ENCODE data around the gene GTF3C4. TPM values are rescaled to one million over a fixed set of nuclear protein-coding genes. Genes with fewer than 3 reads are reported as not detected.

Gene GTF3C4
- total and polyA plus RNA-seq, 2 of the 13 experiments (the other 11 are each of a cell fraction or from before 2014, with no cell fraction given): 2.6 to 12.9 TPM

DNA sequence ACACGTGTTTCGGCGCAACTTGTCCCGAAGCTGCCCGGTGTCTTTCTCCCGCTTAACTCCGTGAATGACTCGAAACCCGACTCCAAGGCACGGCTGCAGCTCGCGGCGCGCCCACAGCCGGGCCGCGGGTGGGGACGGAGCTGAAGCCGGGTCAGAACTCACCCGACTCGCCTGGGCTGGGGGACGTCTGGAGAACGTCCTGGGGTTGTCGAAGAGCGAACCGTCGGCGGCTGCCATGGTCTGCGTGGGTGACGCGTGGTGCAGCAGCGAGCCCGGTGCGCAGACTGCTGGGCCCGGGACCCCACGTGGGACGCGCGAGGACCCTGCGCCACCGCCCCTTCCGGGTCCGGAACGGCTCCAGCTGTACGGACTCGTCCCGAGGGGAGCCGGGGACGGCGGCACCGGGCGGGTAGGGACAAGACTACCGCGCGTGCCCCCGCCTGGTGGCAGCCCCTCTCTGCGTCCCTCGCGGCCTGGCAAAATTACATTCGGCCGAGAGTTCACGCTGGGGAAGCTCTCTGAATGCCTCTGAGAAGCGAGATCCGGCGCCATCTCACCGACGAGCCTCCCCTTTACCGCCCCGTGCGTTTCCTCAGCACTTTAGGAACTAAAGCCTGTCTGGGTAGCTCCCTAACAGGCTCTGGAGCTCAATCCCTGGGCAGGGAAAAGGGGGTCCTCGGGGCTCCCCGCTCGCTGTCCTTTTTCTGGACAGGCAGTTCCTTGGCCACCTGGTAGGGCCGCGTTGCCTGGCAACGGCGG lies 387 bp upstream of the GTF3C4 start, which contains the start of gene DDX31 (continued):
- TF ChIP-seq, protein P1, sequence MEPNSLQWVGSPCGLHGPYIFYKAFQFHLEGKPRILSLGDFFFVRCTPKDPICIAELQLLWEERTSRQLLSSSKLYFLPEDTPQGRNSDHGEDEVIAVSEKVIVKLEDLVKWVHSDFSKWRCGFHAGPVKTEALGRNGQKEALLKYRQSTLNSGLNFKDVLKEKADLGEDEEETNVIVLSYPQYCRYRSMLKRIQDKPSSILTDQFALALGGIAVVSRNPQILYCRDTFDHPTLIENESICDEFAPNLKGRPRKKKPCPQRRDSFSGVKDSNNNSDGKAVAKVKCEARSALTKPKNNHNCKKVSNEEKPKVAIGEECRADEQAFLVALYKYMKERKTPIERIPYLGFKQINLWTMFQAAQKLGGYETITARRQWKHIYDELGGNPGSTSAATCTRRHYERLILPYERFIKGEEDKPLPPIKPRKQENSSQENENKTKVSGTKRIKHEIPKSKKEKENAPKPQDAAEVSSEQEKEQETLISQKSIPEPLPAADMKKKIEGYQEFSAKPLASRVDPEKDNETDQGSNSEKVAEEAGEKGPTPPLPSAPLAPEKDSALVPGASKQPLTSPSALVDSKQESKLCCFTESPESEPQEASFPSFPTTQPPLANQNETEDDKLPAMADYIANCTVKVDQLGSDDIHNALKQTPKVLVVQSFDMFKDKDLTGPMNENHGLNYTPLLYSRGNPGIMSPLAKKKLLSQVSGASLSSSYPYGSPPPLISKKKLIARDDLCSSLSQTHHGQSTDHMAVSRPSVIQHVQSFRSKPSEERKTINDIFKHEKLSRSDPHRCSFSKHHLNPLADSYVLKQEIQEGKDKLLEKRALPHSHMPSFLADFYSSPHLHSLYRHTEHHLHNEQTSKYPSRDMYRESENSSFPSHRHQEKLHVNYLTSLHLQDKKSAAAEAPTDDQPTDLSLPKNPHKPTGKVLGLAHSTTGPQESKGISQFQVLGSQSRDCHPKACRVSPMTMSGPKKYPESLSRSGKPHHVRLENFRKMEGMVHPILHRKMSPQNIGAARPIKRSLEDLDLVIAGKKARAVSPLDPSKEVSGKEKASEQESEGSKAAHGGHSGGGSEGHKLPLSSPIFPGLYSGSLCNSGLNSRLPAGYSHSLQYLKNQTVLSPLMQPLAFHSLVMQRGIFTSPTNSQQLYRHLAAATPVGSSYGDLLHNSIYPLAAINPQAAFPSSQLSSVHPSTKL (CRISPR knock-in tag; IDR thresholded peaks at IDR 0.05): no peak; the same call in 1 of the 2 replicates
- no peak for TF ChIP-seq ATAD3A (CRISPR knock-in tag; IDR thresholded peaks at IDR 0.05)
- TF ChIP-seq SNAI1 (CRISPR knock-in tag; IDR thresholded peaks at IDR 0.05; ENCODE audit: borderline replicate concordance): peak; percentile 95
- TF ChIP-seq, protein P2, sequence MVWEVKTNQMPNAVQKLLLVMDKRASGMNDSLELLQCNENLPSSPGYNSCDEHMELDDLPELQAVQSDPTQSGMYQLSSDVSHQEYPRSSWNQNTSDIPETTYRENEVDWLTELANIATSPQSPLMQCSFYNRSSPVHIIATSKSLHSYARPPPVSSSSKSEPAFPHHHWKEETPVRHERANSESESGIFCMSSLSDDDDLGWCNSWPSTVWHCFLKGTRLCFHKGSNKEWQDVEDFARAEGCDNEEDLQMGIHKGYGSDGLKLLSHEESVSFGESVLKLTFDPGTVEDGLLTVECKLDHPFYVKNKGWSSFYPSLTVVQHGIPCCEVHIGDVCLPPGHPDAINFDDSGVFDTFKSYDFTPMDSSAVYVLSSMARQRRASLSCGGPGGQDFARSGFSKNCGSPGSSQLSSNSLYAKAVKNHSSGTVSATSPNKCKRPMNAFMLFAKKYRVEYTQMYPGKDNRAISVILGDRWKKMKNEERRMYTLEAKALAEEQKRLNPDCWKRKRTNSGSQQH (CRISPR knock-in tag; IDR thresholded peaks at IDR 0.05; ENCODE audit: low read depth): no peak; the same call in 1 of the 2 replicates
- TF ChIP-seq, protein P3, sequence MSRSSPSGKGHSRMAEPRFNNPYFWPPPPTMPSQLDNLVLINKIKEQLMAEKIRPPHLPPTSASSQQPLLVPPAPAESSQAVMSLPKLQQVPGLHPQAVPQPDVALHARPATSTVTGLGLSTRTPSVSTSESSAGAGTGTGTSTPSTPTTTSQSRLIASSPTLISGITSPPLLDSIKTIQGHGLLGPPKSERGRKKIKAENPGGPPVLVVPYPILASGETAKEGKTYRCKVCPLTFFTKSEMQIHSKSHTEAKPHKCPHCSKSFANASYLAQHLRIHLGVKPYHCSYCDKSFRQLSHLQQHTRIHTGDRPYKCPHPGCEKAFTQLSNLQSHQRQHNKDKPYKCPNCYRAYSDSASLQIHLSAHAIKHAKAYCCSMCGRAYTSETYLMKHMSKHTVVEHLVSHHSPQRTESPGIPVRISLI (CRISPR knock-in tag; IDR thresholded peaks at IDR 0.05; ENCODE audit: borderline replicate concordance): no peak
- peak; percentile 53; the same call in 1 of the 2 replicates for TF ChIP-seq ZNF251 (CRISPR knock-in tag; IDR thresholded peaks at IDR 0.05)
- TF ChIP-seq, protein P4, sequence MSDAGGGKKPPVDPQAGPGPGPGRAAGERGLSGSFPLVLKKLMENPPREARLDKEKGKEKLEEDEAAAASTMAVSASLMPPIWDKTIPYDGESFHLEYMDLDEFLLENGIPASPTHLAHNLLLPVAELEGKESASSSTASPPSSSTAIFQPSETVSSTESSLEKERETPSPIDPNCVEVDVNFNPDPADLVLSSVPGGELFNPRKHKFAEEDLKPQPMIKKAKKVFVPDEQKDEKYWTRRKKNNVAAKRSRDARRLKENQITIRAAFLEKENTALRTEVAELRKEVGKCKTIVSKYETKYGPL (CRISPR knock-in tag; IDR thresholded peaks at IDR 0.05): 0 out of 2 replicates have a peak, but pooled peaks have one; percentile 27
- TF ChIP-seq, protein P5, sequence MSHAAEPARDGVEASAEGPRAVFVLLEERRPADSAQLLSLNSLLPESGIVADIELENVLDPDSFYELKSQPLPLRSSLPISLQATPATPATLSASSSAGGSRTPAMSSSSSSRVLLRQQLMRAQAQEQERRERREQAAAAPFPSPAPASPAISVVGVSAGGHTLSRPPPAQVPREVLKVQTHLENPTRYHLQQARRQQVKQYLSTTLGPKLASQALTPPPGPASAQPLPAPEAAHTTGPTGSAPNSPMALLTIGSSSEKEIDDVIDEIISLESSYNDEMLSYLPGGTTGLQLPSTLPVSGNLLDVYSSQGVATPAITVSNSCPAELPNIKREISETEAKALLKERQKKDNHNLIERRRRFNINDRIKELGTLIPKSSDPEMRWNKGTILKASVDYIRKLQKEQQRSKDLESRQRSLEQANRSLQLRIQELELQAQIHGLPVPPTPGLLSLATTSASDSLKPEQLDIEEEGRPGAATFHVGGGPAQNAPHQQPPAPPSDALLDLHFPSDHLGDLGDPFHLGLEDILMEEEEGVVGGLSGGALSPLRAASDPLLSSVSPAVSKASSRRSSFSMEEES (CRISPR knock-in tag; IDR thresholded peaks at IDR 0.05): peak; percentile 86
- no peak for TF ChIP-seq MED13 (CRISPR knock-in tag; IDR thresholded peaks at IDR 0.05)
- TF ChIP-seq, protein P6, sequence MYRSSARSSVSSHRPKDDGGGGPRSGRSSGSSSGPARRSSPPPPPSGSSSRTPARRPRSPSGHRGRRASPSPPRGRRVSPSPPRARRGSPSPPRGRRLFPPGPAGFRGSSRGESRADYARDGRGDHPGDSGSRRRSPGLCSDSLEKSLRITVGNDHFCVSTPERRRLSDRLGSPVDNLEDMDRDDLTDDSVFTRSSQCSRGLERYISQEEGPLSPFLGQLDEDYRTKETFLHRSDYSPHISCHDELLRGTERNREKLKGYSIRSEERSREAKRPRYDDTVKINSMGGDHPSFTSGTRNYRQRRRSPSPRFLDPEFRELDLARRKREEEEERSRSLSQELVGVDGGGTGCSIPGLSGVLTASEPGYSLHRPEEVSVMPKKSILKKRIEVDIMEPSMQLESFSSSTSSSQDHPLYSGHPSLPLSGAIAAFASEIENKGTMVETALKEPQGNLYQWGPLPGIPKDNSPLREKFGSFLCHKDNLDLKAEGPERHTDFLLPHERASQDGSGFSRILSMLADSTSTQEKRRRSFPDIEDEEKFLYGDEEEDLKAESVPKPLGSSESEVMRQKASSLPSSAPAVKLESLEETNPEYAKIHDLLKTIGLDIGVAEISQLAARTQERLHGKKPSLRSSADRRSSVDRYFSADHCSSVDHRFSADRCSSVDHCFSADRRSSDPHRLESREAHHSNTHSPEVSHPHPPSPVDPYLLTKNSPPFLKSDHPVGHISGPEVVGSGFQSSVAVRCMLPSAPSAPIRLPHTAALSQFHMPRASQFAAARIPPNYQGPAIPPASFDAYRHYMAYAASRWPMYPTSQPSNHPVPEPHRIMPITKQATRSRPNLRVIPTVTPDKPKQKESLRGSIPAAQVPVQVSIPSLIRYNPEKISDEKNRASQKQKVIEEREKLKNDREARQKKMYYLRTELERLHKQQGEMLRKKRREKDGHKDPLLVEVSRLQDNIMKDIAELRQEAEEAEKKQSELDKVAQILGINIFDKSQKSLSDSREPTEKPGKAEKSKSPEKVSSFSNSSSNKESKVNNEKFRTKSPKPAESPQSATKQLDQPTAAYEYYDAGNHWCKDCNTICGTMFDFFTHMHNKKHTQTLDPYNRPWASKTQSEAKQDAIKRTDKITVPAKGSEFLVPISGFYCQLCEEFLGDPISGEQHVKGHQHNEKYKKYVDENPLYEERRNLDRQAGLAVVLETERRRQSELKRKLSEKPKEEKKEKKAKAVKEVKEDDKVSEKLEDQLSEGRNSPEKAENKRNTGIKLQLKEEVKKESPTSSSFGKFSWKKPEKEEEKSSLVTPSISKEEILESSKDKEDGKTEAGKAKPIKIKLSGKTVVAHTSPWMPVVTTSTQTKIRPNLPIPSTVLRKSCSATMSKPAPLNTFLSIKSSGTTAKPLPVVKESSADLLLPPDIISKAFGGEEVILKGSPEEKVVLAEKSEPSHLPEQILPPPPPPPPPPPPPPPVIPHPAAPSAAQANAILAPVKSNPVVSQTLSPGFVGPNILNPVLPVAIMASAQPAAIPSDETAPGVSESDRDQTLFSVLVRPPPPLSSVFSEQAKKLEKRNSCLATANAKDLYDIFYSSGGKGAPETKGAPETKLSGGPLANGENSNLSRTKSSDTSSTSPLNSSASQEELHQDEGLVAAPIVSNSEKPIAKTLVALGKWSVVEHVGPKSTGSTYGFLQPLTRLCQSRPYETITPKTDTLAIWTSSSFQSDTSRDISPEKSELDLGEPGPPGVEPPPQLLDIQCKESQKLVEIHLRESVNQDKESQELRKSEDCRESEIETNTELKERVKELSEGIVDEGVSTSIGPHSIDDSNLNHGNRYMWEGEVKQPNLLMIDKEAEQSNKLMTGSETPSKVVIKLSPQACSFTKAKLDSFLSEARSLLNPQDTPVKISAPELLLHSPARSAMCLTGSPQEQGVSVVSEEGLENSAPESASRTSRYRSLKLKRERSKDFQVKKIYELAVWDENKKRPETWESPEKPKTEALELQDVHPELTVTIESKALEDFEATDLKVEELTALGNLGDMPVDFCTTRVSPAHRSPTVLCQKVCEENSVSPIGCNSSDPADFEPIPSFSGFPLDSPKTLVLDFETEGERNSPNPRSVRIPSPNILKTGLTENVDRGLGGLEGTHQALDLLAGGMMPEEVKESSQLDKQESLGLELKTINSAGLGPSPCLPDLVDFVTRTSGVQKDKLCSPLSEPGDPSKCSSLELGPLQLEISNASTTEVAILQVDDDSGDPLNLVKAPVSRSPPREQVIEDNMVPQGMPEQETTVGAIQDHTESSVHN (CRISPR knock-in tag; IDR thresholded peaks at IDR 0.05): no peak; the same call in 1 of the 2 replicates
